Hypothalamus (tissue), 51 donors: ENCODE results near the gene ITM2C.
A peak's percentile ranks its signal among the peaks of the same experiment; 100 is the strongest.

Source experiments
- DNase-seq, 51 donors: peaks; one replicate each; lab custom pipeline; 2025; lab: John Stamatoyannopoulos, UW

ITM2C gene

DNA sequence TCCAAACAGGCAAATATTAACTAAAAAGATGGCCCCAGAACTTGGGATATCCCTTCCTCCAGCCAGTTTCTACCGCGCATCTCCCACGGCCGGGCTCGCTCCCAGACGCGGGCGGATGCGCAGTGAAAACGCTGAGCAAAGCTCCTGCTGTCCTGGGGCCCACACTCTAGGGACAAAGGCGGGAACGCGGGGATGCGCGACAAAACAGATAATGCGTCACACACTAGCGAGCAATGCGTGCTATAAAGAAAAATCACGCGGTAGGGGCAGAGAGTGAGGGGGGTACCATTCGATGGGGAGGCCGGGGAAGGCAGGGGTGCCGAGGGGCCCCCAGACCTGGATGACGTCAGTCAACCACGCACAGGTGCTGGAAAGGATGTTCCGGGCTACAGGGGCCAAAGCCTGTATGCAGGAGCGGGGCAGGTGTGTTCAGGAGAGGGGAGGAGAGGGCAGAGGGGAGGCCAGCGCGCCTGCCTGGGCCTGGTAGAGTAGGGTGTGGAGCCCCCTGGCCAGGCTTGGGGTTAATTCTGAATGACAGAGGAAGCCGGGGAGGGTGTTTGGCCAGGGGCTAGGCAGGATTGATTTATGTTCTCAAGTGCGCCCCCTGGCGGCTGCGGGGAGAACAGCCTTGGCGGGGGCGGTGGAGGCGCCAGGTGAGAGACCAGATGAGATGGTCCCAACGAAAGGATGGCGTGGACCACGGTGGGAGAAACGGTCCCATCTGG lies 14.9 kb upstream of the ITM2C start:
- DNase-seq: peak in 4 of 51 donors; percentile 2 to 23 (median 12)

GRCh38 chr2:230850358-230850658 lies 14.4 kb upstream of the ITM2C start:
- DNase-seq: no peak

DNA sequence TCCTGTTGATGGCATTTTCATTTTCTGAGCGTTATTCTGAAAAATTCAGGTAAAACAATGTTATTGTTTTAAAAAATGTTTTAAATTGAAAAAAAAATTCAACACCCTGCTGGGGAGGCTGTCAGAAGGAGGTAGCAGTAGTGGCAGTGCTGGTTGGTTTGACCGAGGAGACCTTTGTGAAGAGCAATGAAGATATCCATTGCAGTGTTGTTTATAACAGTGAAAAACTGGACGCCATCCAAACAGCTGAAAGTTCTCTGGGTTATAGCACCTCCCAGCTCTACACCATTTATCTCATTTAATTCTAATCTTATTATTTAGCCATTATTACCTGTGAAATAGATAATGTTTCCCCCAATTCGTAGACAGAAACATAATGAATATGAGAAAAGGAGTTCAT lies 12.6 kb upstream of the ITM2C start:
- no peak for DNase-seq

DNA sequence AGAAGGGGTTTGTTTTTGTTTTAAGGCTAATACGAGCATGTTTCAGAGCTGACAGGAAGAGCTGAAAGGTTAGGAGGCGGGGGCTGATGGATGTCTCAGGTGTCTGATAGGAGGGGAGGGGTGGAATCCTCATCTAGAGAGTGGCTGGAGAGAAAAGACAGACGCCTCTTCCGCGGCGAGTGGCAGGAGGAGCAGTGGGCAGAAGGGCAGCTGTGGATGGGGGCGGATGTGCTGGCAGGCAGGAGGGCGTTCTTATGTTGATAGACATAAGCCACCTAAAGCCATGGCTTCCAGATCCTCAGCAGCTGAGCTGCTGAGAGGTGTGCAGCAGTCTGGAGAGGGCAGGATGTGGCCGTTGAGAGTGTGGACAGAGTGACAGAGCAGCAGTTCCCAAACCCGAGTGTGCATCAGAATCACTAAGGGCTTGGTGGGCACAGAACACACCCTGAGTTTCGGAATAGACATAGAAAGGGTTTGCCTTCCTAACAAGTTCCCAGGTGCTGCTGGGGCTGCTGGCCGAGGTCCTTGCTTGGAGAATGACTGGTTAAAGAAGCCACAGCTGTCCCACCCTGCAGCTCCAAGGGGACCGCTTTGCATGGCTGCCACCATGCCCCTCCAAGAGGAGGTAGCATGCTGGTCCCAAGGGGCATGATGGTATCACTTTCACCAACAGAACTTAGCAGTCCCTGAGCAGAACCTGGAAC lies 3.0 kb upstream of the ITM2C start:
- no peak for DNase-seq

DNA sequence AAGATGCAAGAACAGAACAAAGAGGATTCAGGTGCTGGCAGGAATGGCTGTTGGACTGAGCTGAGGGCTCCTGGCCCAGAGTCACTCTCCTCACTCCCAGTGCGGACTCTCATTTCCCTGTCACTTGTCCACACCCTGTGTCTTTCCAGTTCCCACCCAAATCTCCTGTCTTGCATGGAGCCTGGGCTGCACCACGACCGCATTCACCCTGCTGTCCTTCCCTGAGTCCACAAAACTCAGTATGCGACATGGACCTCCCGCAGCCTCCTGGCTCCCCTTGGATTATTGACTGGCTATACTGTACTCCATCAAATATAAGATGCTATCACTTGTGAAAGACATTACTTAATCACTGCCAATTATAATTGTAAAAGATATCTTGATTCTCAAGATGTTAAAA lies 2.5 kb upstream of the ITM2C start:
- no peak for DNase-seq

DNA sequence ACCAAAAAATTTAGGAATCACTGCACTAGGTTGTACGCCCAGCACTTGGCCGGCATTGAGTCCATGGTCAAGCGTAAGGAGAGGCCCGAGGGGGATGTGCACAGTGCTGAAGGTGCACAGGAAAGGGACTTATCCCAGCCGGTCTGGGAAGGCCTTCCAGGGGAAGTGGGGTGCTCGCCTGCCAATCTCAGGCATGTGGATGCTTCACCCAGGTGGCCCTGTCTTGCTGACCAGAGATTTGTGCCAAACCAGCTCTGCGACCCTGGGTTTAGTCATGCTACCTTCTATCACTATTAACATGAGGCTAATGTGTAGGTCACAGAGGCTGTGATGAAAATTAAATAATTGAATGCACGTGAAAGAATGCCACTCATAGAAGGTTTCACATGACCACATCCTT lies 1.7 kb upstream of the ITM2C start:
- no peak for DNase-seq

GRCh38 chr2:230863442-230864121 lies 1.2 kb upstream of the ITM2C start:
- DNase-seq: no peak

DNA sequence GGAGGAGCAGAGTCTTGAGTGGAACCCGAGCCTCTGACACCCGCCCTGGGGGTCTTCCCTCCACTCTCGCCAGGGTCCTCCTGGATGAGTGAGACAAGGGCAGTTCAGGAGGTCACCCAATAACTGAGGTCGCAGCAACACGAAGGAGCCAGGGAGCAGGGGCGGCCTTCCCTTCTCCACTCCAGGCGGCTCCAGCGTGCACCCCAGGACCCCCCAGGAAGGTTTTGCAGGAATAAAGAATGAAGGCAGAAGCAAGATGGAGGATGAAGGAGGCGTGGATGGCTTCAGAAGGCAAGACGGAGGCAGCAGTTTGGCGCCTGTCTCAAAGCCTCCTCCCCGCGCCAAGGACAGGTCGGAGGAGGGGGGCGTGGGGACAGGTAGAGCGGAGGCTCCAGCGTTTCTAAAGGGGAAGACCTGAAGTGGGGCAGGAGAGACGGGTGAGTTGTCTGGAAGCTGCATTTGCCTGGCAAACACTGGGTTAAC lies 579 bp upstream of the ITM2C start:
- DNase-seq: no peak

GRCh38 chr2:230865307-230865765 lies 594 bp downstream of the ITM2C start:
- peak in 1 of 51 donors; percentile 48 for DNase-seq

DNA sequence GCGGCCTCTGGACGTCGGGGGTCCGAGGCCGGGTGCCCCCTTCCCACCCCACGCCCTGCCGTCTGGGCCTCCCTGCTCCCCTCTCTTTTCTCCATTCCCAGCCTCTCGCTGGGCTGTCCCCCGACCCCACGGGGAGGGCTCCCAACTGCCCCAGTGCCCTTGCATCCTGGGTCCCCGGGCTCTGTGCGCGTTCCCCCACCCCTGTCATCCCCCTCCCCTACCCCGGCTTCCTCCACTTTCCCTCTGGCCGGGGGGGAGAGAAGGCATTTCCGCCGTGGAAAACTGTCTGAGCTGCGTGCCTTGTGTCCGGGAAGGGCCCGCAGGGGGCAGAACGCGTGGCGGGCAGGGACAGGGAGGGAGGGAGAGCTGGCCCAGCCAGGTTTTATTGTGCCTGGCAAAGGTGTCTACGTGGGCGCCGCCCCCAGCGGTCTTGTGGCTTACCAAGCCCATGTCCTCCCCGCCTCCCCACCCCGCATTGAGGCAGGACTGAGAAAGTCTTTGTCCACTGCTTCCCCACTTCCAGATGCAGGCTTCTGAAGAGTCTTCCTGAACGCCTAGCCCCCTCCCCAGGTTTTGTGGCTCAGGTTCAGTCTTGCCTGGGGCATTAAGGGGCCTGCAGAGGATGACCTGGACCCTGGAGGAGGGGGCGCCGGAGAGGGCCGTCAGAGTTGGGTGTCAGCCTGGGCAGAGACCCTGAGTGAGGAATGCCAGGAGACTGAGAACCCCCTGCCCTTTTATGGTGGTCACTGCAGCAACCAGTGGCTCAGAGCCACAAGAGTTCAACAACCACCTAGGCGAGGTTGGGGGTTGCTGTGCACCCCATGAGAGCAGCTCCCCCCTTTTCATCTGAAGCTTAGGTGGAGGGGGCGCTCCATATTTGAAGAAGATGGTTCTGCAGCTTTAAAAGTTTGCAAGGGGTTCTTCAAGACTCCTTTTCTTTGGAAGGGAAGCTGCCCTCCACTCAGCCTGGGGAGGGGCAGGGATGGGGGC lies 1.3 kb downstream of the ITM2C start:
- peak in 26 of 51 donors; percentile 31 to 85 (median 56) for DNase-seq

- DNase-seq: peak in 40 of 51 donors; percentile 29 to 83 (median 68)
Observed at GRCh38 chr2:230866756-230867523, 2.2 kb downstream of the ITM2C start.

DNA sequence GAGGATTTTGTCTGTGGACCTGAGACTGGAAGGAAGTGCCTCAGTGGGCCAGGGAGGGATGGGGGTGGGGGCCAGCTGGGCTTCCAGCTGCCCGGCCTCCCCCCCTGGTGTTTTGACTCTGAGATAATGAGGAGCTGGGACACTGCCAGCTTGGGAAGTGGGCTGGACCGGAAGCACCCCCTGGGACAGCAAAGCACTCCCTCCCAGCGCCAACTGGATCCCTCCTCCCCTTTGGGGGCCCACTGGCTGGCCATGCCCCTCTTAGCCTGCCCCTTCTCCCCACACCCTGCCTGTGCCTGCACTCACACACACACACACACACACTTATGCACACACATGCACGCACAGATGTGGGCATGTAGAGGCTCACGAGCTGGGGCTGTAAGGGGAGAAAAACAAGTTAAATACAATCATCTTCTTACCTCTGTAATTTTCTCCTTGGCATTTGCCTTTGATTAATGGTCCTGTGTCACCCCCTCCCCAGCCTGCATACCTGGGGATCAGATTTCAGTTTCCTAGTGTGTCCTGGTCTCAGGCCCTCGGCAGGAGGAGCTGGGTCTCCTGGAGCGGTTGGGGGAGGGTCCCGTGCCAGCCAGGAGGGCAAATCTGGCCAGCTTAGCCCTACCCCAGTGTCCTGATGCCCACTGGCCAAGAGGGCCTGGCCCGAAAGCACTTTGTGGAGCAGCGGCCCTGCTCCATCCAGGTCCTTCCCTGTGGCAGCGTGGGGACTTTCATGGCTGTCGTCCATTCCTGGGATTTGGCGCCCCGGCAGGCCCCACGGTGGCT lies 3.6 kb downstream of the ITM2C start:
- peak in 4 of 51 donors; percentile 19 to 32 (median 26) for DNase-seq

DNA sequence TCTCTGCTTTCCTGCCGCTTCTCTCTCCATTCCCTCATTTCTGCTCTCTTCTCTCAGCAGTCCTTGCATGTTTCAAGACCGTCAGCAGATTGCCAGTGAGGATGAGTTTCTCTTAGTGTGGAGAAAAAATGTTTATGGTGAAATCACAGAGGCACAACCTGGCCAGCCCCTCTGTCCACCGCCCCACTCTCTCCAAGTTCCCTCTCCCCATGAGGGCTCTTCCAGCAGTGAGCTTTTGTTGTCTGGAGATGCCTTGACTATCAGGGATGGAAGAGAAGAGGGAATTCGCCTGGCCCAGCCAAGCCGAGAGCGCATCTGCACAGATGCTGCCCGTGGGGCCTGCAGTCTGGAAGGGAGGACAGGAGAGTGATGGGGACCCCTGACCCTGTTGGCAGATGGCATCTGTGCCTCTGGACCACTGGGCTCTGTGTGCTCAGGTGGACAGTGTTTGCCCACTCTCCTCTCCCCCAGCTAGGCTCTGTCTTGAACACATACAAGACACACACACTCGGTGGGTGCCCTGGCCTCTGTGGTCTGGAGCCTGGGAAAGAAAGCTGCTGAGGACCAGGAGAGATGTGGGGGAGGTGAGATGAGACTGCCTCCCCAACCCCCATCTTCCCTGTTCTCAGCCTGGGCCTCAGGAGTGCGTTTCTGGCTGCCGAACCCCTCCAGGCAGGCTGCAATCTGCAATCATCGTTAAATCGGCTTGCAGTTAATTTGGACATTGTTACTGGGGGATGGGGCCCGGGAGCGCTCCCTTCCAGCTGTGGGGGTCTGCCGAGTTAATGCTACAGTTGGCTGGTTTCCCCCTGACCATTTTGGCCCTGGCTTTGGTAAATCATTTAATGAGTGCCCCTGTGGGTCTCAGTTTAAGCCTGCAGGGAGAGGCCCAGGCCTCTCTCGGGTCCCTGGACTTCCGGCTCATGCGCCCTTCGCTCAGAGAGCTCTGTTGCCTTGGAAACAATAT lies 4.5 kb downstream of the ITM2C start:
- DNase-seq: peak in 1 of 51 donors; percentile 27

DNA sequence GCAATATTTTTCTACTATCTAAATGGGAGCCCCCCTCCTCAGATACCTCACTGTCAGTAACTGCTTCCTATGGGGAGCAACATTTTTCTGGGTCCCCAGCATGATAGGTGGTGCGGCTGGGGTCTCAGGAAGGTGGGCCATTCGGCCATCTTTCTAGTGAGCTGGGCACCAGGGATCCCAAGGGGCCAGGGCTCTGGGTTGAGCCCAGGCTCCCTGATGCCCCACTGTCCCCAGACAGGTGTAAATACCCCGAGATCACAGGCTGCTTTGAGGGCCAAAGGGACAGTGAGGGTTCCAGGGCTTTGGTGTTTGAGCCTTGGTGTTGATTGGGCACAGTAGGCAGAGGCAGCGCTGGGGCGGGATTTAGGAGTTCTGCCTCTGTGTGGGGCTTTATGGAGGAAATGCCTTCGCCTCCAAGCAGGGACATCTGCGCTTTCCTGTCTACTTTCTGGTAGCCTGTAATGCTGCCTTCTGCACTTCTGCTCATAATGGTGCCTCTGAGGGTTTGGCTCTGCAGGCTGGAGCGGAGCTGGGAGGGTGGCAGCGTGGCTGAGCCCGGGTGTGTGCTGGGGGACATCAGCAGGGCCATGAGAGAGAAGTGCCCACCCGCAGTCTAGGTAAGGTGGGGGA lies 5.3 kb downstream of the ITM2C start:
- peak in 1 of 51 donors; percentile 32 for DNase-seq

GRCh38 chr2:230870544-230871360 lies 6.0 kb downstream of the ITM2C start:
- DNase-seq: peak in 1 of 51 donors; percentile 33
